Left hindlimb (tissue), 1 donor: ENCODE measurements around the gene SPG11.
"Not testable (repeated sequence)": the region's sequence is repeated elsewhere in the genome, so short reads cannot be mapped to it uniquely, and the experiment has no call there.

Experiments used
- DNase-seq: peaks from one replicate; pipeline ENCODE4 v3.0.0-alpha.2; 2018

Gene SPG11

DNA sequence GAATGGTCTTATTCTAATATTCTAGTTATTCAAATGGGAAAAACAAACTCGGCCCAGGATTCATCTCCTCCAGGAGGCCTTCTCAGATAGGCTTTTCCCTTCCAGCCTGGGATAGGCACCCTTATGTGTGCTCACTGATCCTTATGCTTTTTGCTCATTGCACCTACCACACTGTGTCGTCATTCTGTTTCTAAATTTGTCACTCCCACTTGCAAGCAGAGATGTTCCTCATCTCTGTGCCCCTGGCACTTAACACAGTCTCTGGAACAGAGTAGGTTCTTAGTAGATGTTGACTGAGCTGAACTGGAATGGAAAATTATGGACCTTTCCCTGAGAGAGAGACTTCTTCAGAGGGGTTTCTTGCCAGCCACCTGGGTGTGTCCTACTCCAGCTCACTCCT lies 18.7 kb upstream of the SPG11 start:
- DNase-seq, result no peak

DNA sequence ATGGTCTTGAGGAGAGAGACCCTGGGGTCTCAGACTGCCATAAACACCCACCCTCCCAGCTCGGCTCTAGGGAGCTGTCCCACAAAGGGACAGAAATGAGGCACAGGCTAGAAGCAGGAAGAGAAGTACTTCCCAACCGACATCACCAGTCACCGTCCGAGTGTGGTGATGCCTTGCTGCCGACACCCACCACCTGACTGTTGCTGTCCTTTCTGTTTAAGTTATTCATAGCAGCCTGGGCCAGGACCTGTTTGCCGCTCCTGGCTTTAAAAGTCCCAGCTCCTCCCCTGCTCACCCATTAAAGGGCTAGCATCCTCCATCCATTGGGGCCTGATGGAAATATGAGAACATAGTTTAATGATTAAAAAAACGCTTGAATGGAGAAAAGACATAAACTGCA lies 13.2 kb upstream of the SPG11 start:
- no peak for DNase-seq

DNA sequence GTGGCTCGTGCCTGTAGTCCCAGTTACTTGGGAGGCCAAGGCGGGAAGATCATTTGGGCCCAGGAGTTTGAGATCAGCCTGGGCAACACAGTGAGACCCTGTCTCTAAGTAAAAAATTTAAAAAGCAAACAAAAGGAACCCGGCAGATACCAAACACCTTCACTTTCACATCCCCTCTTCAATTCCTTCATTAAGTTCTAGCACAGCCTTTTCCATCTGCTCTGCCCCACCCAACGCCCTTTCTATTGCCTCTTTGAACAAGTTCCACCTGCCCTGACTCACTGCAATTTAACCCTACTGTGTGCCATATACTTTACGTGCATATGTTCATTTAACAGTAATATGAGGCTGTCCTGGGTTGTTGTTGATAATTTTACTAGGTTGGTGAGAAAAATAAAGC lies 12.4 kb upstream of the SPG11 start:
- no peak for DNase-seq

DNA sequence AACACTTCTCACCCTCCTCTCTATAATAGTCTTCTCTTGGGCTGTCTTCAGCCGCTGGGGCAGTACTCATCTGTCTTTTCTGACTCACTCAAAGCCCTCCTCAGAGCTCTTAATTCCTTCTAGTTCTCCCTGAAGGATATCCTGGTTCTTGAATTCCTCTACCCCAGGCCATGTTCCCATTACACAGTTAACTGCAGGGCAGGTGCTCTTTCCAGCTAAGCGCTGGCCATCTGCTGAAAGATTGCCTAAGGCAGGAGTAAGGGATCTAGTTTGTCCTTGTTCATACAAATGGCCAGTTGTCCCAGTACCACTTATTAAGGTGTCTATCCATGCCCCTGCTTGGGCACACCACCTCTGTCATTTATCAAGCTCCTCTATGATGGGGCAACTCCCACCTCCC lies 10.2 kb upstream of the SPG11 start:
- no peak for DNase-seq

DNA sequence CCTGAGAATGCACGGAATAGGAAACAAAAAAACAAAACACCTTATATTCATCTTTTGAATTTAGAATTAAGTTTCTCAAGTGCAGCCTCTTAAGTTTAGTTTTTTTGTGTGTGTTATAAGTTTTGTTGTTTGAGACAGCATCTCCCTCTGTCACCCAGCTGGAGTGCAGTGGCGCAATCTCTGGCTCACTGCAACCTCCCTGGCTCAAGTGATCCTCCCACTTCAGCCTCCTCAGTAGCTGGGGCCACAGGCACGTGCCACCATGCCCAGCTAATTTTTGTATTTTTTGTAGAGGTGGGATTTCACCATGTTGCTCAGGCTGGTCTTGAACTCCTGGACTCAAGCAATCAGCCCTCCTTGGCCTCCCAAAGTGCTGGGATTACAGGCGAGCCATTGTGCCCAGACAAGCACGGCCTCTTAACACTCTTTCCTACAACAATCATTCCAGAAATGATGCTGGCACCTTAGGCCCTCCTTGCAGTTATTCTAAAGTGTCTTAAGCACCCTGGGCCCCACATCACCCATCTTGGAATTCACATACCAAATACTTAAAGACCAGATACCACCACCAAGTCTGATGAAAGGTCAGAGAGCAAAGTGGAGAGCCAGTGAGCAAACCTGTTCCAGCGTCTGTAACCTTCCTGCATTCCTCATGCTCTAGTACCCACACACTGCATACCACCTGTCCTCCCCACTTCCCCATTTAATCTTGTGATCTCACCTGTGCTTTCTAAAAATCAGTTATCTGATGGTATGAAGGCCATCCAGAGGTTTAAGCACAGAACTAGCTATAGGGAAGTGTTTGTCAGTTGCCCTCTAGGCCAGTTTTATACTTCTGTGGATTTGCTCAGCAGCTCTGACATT lies 6.9 kb upstream of the SPG11 start:
- DNase-seq, result no peak

DNA sequence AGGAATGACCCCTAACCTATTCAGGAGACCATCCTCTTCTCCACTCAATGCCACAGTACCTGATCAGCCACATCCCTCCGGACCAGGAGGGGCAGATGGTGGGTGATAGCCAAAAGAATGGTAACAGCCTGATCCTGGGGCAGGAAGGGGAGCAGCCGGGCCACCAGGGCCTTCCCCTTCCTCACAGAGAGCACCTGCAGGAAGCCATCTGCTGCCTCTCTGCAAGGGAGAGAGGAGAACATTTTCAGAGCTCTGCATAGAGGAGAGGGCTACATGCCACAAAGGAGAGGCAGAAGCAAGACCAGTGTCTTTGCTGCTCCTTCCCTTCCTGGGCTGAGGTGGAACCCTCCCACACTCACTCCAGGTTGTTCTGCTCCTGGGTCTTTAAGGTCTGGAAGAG lies 5.5 kb upstream of the SPG11 start:
- no peak for DNase-seq

DNA sequence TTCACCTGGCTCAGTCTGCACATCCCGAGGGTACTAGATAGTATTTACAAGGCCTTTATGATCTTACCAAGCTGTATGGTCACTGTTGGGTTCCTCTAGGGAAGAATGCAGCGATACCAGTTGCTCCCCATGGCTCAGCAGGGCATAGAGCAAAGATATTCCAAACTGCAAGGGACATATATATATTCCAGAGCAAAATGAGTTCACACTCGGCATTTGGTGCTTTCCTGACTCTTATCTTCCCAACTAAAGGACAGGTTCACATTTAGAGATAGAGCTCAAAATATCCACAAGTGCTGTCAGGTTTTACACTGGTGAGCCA lies 3.5 kb upstream of the SPG11 start:
- no peak for DNase-seq

DNA sequence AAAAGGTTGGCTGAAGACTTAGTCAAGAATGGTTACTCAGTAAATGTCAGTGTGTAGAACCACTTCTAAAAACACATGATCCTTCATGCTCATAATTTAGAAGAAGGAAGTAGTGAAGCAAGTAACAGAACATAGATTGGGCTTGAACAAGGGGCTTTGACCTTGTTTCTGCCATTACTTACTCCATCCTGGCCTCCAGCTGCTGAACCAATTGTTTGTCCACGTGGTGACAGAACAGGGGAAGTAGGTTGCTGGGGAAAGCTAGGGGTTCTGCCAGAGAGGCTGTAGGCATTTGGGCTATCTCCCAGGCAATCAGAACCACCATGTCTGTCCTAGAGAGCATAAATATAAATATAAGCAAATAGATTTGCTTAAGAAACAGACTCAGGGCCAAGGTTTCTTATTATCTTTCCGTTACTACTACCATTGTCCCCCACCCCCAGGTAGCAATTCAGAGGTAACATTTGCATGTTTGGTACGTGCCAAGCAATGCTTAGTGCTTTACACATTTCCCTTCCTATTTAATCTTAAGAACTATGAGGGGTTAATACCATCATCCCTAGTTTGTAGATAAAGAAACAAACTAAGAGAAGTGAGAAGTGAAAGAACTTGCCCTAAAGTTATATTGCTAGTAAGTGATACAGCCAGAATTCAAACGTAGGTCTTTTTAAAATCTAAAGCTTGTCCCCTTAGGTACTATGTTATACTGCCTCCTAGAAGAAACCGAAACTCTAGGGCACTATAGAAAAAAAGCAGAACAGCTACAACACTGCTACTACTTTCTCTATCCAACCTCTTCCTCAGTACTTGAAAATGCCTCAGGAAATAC lies 3.0 kb upstream of the SPG11 start:
- no peak for DNase-seq

DNA sequence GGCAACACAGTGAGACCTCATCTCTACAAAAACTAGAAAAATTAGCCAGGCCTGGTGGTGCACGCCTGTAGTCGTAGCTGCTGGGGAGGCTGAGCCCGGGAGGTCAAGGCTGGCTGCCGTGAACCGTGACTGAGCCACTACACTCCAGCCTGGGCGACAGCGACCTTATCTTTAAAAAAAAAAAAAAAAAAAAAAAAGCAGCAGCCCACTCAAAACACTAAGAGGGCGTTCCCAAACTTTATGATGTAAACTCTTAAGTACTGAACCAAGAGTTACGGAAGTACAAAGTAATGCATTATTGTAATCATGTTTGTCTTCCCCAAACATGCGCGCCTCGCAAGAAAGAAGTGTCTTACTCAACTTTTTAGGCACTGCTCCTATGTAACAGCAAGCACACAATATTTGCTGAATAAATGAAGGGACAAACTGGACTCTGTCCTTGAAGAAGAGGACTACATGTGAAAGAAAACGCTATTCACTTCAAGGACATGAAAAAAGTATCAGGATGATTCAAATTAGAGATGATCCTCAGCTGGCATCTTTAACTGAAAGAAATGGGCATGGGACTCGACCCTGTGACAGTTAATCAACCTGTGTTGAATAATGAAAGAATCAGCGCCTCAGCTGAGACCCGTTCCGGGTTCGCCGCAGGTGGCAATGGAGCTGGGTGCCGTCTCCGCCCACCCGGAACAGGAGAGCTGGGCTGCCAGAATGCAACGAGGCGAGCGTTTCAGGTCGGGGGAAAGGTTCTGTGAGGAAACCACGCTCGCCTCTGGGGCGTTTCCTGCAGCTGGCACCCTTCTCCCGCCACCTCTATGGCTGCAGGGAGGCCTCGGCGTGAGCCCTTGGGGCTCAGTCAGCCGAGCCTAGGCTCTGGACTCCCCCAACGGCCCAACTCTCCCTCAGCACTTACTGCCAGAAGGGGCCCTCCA lies 718 bp downstream of the SPG11 start:
- peak; percentile 66 for DNase-seq

DNA sequence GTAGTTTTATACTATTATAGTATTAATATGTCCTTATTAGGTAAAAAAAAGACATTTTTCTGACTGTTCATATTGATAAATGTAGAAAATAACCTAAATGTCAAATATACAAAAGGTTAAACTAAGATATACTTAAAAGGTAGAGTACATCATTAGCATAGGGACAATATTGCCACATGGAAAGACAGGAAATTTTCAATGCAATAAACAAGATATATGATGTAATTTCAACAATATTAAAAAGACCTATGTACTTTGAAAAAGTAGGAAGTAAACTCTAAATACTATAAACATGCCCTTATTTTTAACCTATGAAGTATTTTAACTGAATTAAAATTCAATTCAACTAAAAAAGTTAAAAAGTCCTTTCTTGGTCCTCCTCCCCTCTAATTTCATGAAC lies 1.9 kb downstream of the SPG11 start:
- no peak for DNase-seq

DNA sequence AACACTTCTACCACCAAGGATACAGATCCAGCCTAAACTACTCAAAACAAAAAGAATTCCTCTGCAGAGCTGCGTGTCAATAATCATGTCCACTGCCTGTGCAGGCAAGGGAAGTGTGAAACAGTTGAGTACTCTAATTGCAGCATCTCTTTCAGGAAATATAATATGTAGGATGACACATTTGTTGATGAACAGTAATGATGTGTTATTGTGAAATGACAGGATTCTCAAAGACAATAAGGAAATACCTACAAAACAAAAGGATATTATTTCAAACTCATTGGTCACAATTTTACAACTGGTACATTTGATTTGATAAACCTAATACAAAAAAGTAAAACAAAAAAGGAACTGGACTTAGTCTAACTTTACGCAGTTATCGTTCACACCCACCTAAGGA lies 4.4 kb downstream of the SPG11 start:
- DNase-seq, result no peak

DNA sequence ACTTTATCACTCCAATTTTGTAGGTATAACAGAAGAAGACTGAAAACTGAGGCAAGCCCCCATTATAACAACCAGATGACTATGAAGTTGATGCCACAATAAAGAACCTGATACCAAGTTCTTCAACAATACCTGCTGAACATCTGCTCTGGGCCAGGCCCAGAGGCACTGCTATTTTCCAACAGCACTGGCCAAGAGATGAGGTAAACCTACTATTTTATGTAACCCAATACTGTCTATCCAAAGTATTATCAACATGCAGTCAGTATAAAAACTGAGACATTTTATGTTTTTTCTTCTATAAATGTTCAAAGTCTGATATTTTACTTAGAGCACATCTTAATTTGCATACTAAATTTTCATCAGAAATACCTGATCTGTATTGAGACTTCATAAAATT lies 6.1 kb downstream of the SPG11 start:
- no peak for DNase-seq

DNA sequence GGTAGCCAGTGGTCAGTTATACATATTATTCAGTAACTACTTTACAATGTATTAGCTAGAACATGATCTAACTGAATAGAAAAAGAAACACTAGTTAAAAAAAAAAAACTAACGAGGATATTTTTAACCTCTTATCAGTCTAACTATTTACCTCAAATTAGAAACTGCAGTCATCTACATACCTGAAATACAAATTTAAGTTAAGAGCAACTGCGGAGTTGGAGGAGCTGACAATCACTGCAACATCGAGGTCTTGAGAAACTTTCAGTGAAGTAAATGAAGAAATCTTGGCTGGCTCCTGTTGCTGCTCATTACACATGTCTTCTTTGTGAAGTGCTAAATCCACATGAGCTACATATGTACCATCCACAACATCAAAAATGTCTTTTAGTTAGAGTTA lies 6.5 kb downstream of the SPG11 start:
- DNase-seq, result no peak

DNA sequence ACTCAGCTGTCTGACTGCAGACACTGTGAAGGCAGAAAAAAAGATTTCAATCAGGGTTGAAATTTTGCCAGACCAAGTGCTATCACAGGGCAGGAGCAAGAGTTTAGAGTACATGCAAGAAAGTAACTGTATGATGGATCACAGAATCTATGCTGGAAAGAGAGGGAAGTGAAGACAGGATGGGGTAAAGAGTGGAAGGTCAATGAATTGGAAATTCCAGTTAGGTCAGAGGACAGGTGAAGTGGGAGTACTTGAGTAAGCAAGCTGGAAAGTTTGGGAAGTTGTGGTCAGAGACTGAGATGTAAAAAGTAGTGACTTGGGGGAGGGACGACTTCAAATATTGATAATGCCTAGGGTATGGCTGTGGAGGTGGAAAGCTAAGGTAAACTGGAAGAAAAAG lies 7.2 kb downstream of the SPG11 start:
- no peak for DNase-seq

DNA sequence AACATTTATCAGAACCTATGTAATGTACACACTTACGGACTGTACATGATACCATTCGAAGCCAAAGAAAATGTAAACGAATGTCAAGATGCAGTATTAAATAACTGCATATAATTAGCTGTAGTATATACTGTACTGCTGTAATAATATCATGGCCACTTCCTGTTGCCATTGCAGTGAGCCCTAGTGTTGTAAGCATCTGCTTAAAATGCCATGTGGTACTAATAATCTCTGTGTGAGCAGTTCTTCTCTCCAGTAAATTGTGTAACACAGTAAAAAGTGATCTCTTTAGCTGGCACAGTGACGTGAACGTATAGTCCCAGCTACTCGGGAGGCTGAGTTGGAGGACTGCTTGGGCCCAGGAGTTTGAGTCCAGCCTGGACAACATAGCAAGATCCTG lies 8.6 kb downstream of the SPG11 start:
- DNase-seq, result no peak

DNA sequence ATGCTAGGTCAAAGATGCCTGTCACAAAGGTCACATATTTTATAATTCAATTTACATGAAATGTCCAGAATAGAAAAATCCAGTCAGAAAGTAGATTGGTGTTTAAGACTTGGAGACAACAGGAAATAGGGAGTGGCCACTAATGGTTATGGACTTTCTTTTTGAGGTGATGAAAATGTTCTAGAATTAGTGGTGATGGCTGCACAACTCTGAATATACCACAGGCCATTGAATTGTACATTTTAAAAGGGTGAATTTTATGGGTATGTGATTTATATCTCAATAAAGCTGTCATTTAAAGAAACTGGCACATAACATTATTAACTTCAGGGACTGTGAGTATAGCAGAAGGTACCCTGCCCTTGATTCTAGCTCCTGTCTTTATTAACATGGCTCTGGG lies 15.8 kb downstream of the SPG11 start:
- no peak for DNase-seq

DNA sequence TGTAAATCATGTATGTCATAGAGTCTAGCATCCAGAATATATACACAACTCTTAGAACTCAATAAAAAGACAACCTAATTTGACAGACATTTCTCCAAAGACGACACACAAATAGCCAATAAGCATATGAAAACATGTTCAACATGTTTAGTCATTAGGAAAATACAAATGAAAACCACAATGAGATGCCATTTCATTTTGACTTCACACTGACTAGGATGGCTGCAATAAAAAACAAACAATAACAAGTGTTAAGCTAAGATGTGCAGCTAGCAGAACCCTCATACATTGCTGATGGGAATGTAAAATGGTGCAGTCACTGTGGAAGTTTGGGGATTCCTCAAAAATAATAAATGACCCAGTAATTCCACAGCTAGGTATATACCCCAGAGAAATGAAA lies 16.4 kb downstream of the SPG11 start:
- DNase-seq, result no peak

DNA sequence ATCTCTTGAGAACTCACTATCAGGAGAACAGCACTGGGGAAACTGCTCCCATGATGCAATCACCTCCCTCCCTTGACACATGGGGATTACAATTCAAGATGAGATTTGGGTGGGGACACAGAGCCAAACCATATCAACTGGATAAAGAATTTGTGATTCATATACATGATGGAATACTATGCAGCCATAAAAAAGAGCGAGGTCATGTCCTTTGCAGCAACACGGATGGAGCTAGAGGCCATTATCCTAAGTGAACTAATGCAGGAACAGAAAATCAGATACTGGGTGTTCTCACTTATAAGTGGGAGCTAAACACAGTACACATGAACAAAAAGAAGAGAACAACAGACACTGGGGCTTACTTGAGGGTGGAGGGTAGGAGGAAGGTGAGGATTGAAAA lies 17.0 kb downstream of the SPG11 start:
- DNase-seq, result no peak

DNA sequence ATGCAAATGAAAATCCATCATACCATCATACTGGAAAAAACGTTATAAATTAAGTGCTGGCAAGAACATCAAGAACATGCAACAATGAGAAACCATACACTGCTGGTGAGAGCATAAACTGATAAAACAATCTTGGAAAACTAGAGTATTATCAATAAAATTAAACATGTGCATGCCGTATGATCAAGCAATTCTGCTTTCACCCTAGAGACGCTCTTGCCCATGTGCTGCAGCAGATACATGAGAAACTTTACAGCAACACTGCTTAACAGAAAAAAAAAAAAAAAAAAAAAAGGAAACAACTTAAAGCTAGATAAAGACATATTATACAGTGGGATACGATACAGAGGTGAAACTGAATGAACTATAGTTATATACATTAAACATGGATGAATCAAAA lies 21.8 kb downstream of the SPG11 start:
- DNase-seq, result no peak

DNA sequence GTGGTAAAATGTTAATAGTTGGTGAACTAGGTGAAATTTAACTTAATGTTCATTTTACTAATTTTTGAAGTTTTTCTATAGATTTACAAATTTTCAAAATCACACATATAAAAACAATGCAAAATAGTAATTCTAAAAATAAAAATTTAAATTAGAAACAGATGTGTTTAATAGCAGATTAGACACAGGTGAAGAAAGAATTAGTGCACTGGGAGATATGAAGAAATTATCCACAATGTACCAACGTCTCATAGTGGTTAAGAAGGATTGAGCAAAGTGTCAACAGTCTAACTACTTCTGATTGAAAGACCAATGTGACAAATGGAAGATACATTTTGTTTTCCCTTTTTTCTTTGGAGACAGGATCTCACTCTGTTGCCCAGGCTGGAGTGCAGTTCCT lies 26.5 kb downstream of the SPG11 start:
- no peak for DNase-seq

DNA sequence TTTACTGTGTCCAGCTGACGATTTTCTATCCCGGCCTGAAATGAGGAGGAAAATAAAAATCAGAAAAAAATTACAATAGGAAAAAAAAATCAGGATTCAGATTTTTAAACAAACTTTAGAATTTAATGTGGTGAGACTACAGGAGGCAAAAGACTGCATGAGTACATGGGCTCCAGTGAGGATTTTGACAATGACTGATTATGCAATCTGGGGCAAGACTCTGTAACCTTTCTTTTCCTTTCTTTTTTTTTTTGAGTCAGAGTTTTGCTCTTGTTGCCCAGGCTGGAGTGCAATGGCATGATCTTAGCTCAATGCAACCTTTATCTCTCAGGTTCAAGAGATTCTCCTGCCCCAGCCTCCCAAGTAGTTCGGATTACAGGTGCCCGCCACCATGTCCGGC lies 29.9 kb downstream of the SPG11 start:
- DNase-seq, result no peak

DNA sequence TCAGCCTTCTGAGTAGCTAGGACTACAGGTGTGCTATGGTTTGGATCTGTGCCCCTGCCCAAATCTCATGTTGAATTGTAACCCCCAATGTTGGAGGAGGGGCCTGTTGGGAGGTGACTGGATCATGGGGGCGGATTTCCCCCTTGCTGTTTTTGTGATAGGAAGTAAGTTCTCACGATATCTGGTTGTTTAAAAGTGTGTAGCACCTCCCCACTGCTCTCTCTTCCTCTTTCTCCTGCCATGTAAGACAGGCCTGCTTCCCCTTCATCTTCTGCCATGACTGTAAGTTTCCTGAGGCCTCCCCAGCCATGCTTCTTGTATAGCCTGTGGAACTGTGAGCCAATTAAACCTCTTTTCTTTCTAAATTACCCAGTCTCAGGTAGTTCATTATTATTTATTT lies 38.2 kb downstream of the SPG11 start:
- DNase-seq, result not testable (repeated sequence)

DNA sequence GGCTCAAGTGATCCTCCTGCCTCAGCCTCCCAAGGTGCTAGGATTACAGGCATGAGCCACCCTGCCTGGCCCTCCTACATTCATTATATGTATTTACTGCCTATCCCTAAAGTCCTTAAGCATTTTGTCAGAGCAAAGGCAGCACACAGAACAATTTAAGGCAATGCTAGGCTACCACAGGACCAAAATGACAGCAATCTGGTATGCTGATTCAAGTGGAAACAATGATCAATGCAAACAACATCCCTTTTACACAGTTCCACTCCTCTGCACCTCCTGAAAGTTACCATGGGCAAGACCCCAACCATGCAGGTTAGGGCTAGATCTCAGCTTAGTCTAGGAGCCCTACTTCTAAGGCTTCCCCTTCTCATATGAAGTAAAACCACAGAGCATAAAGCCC lies 40.3 kb downstream of the SPG11 start:
- DNase-seq, result no peak

DNA sequence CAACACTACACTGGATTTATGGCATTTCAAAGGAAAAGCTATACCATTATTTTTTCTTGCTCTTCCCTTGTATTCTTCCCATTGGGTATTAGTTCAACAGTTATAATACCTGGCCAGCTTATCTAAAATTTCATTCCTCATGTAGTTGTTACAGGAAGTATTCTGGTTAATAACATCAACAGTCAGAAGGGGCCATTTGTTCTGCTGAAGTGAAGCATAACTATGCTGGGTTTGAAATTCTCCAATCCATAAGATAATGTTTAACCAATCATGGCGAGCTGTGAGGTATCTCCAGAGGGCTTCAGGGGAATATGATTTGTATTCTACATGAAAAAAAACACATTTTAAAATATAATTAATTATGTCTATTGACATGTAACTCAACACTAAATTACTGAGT lies 43.4 kb downstream of the SPG11 start:
- DNase-seq, result no peak
